Kidney capillary endothelial cell (primary cell): ENCODE measurements around the gene MAP2K5.

Experiments used
- DNase-seq: peaks from one replicate; pipeline ENCODE4 v3.0.0-alpha.2; 2018; ENCODE audit warnings: low spot score

MAP2K5 gene

GRCh38 chr15:67542420-67543347 is at the start of gene MAP2K5:
TSS of gene MAP2K5 (plus strand) at chr15:67542703. CDS start at chr15:67543336, 633 bp downstream.
- peak; percentile 41 for DNase-seq

- no peak for DNase-seq
These were observed 46.9 kb upstream of the MAP2K5 start for GRCh38 chr15:67495585-67495984.

- no peak for DNase-seq
These were observed 41.2 kb upstream of the MAP2K5 start for GRCh38 chr15:67501177-67501835.

- no peak for DNase-seq
These were observed 40.6 kb upstream of the MAP2K5 start for GRCh38 chr15:67501836-67502461.

- no peak for DNase-seq
These were observed 38.4 kb upstream of the MAP2K5 start for GRCh38 chr15:67504056-67504455.

GRCh38 chr15:67504796-67505195 is 37.7 kb upstream of the MAP2K5 start:
- no peak for DNase-seq

GRCh38 chr15:67505675-67506572 is 36.6 kb upstream of the MAP2K5 start:
- no peak for DNase-seq

GRCh38 chr15:67506775-67507747 is 35.4 kb upstream of the MAP2K5 start:
- no peak for DNase-seq

- DNase-seq = no peak
These were observed 34.1 kb upstream of the MAP2K5 start for GRCh38 chr15:67508407-67508806.

GRCh38 chr15:67509918-67510317 is 32.6 kb upstream of the MAP2K5 start:
- DNase-seq = no peak

- no peak for DNase-seq
These were observed 31.8 kb upstream of the MAP2K5 start for GRCh38 chr15:67510597-67511190.

- no peak for DNase-seq
These were observed 30.9 kb upstream of the MAP2K5 start for GRCh38 chr15:67511606-67512005.

- no peak for DNase-seq
These were observed 30.4 kb upstream of the MAP2K5 start for GRCh38 chr15:67512140-67512539.

- no peak for DNase-seq
These were observed 29.4 kb upstream of the MAP2K5 start for GRCh38 chr15:67512933-67513714.

GRCh38 chr15:67515090-67515489 is 27.4 kb upstream of the MAP2K5 start:
- no peak for DNase-seq

GRCh38 chr15:67515557-67515956 is 26.9 kb upstream of the MAP2K5 start:
- no peak for DNase-seq

- DNase-seq = no peak
These were observed 22.0 kb upstream of the MAP2K5 start for GRCh38 chr15:67520321-67521028.

- DNase-seq = peak; percentile 63
These were observed 21.3 kb upstream of the MAP2K5 start, which contains the start of gene C15orf61 for GRCh38 chr15:67521029-67521782. TSS of gene C15orf61 (plus strand) at chr15:67521131. CDS start at chr15:67521249, 118 bp downstream.
